Neural progenitor cell (in vitro differentiated cells): ENCODE data around the gene ZNF48. TPM values are rescaled to one million over a fixed set of nuclear protein-coding genes. Genes with fewer than 3 reads are reported as not detected.

Experiments used
- DNase-seq: peaks from one replicate; pipeline ENCODE4 v3.0.0-alpha.2; 2016; ENCODE audit warnings: low spot score
- H2AFZ ChIP-seq: fragments of 200-600 bp; sonication (generic); replicated peaks from 2 replicates; pipeline ENCODE4 v1.6.1; 2016; ENCODE audit warnings: antibody characterized with exemption
- H3F3A ChIP-seq: fragments of 200-600 bp; sonication (generic); 2 replicates; pipeline ENCODE4 v1.6.1; 2016; ENCODE audit warnings: antibody characterized with exemption, low read depth
- H3K27ac ChIP-seq: fragments of 200-600 bp; sonication (generic); 2 replicates; pipeline ENCODE4 v1.5.1; 2016; ENCODE audit warnings: mild to moderate bottlenecking
- H3K27me3 ChIP-seq: fragments of 200-600 bp; sonication (generic); 2 replicates; pipeline ENCODE4 v1.6.1; 2016; ENCODE audit warnings: mild to moderate bottlenecking, moderate library complexity
- H3K36me3 ChIP-seq: fragments of 200-600 bp; sonication (generic); 2 replicates; pipeline ENCODE4 v1.5.1; 2016
- H3K4me1 ChIP-seq: fragments of 200-600 bp; sonication (generic); 2 replicates; pipeline ENCODE4 v1.6.1; 2016; ENCODE audit warnings: mixed run types
- H3K4me2 ChIP-seq: fragments of 200-600 bp; sonication (generic); 2 replicates; pipeline ENCODE4 v1.6.1; 2016
- H3K4me3 ChIP-seq: fragments of 200-600 bp; sonication (generic); 2 replicates; pipeline ENCODE4 v1.5.1; 2016
- H3K79me2 ChIP-seq: fragments of 200-600 bp; sonication (generic); 2 replicates; pipeline ENCODE4 v1.6.1; 2016; ENCODE audit warnings: low read depth
- H3K9ac ChIP-seq: fragments of 200-600 bp; sonication (generic); 2 replicates; pipeline ENCODE4 v1.6.1; 2016
- H3K9me3 ChIP-seq: fragments of 200-600 bp; sonication (generic); 2 replicates; pipeline ENCODE4 v1.5.1; 2016; ENCODE audit warnings: low read depth
- H4K20me1 ChIP-seq: fragments of 200-600 bp; sonication (generic); 2 replicates; pipeline ENCODE4 v1.6.1; 2016; ENCODE audit warnings: low read depth
- H3K27ac Mint-ChIP-seq: 3 replicates; pipeline ENCODE4 v1.8.0; 2021; ENCODE audit warnings: mixed read lengths
- H3K27me3 Mint-ChIP-seq: 2 replicates; pipeline ENCODE4 v1.8.0; 2022; ENCODE audit warnings: low read depth, mild to moderate bottlenecking, inconsistent platforms, moderate library complexity, mixed read lengths; ENCODE audit not compliant: insufficient read depth
- H3K36me3 Mint-ChIP-seq: 3 replicates; pipeline ENCODE4 v1.8.0; 2021; ENCODE audit warnings: mixed read lengths
- H3K4me1 Mint-ChIP-seq: 3 replicates; pipeline ENCODE4 v1.8.0; 2021; ENCODE audit warnings: mixed read lengths
- H3K4me3 Mint-ChIP-seq: 3 replicates; pipeline ENCODE4 v1.8.0; 2021; ENCODE audit warnings: mild to moderate bottlenecking, moderate library complexity, mixed read lengths
- H3K9me3 Mint-ChIP-seq: 3 replicates; pipeline ENCODE4 v1.8.0; 2020; ENCODE audit warnings: mixed read lengths
- CTCF ChIP-seq: fragments of 200-600 bp; sonication (generic); IDR thresholded peaks from 2 replicates; pipeline ENCODE4 v1.5.1; 2017; ENCODE audit warnings: antibody characterized with exemption, mild to moderate bottlenecking
- EZH2 ChIP-seq: fragments of 200-600 bp; sonication (generic); IDR thresholded peaks from 2 replicates; pipeline ENCODE4 v1.6.1; 2017; ENCODE audit warnings: antibody characterized with exemption, mild to moderate bottlenecking, moderate library complexity
- EZH2phosphoT487 ChIP-seq: fragments of 200-600 bp; sonication (generic); IDR thresholded peaks from 2 replicates; pipeline ENCODE4 v1.6.1; 2017; ENCODE audit warnings: antibody characterized with exemption
- small RNA-seq: library from RNA; depleted of rRNA; stranded (forward); fragments of <200 nt; gene quantifications from one replicate; pipeline ENCODE3, GENCODE V24; 2015
- total RNA-seq: library from RNA; depleted of rRNA; stranded (reverse); fragments of >200 nt; gene quantifications from 2 replicates; pipeline ENCODE4 v1.2.3, GENCODE V29; 2015; ENCODE audit warnings: low replicate concordance

ZNF48 gene
- total RNA-seq, 1 donor from 2014 or later: 39.3 TPM

GRCh38 chr16:30447512-30448226 is 52.4 kb downstream of the ZNF48 start:
- H3F3A ChIP-seq: peaks cover 11% of the 10 kb centered on the region
- no peaks in the 10 kb centered on the region for H3K27me3 ChIP-seq
- H3K79me2 ChIP-seq: peaks cover 13% of the 10 kb centered on the region
- H2AFZ ChIP-seq: no peak overlapping the region
- peaks cover 16% of the 10 kb centered on the region for H3K36me3 Mint-ChIP-seq
- no peak overlapping the region for H3K4me3 Mint-ChIP-seq
- H3K36me3 ChIP-seq: no peaks in the 10 kb centered on the region
- peaks cover 30% of the 10 kb centered on the region for H3K4me1 Mint-ChIP-seq
- no peak for DNase-seq
- peaks cover 5% of the 10 kb centered on the region for H3K9me3 Mint-ChIP-seq
- H3K27me3 Mint-ChIP-seq: peaks cover 5% of the 10 kb centered on the region
- H3K4me1 ChIP-seq: peaks cover 7% of the 10 kb centered on the region
- H4K20me1 ChIP-seq: no peaks in the 10 kb centered on the region
- no peaks in the 10 kb centered on the region for H3K9me3 ChIP-seq
- no peak overlapping the region for H3K27ac ChIP-seq
- no peak overlapping the region for H3K27ac Mint-ChIP-seq
- no peak overlapping the region for H3K9ac ChIP-seq
- H3K4me3 ChIP-seq: no peak overlapping the region
- H3K4me2 ChIP-seq: no peak overlapping the region
- no peak for TF ChIP-seq CTCF

GRCh38 chr16:30449116-30449435 is 53.9 kb downstream of the ZNF48 start:
- Histone ChIP-seq H3K79me2 (peaks cover 13% of the 10 kb centered on the region), H3K9ac (no peak overlapping the region), H2AFZ (no peak overlapping the region), H3K36me3 (no peaks in the 10 kb centered on the region), H3K4me1 (peaks cover 7% of the 10 kb centered on the region), H3K4me2 (no peak overlapping the region), H3K9me3 (no peaks in the 10 kb centered on the region), H3K4me3 (no peak overlapping the region), H4K20me1 (no peaks in the 10 kb centered on the region), H3K27me3 (no peaks in the 10 kb centered on the region), H3F3A (peaks cover 6% of the 10 kb centered on the region), H3K27ac (no peak overlapping the region)
- Mint-ChIP-seq H3K36me3 (peaks cover 5% of the 10 kb centered on the region), H3K4me1 (peaks cover 23% of the 10 kb centered on the region), H3K27ac (no peak overlapping the region), H3K9me3 (peaks cover 5% of the 10 kb centered on the region), H3K27me3 (peaks cover 5% of the 10 kb centered on the region), H3K4me3 (no peak overlapping the region)
- no peak for TF ChIP-seq EZH2phosphoT487
- no peak for TF ChIP-seq CTCF
- no peak for TF ChIP-seq EZH2
- DNase-seq: no peak

Small RNA genes lying within 50 kb of the gene (small RNA-seq; reads per million reads assigned to genes)
- 0.50 reads per million, percentile 55 among the genes with 10 or more reads in this experiment for gene RF00406

Other genes with a start within 250 kb of the ZNF48 start
- 9.4 and 10.6 TPM in 2 replicates for gene CORO1A, start 211.8 kb upstream of the ZNF48 start, total RNA-seq
- gene BOLA2B, start 201.8 kb upstream of the ZNF48 start, total RNA-seq: 90.4 and 133 TPM in 2 replicates
- 10.4 and 31.7 TPM in 2 replicates for gene SLX1A, start 201.5 kb upstream of the ZNF48 start, total RNA-seq
- 6.2 and 8.5 TPM in 2 replicates for gene SULT1A3, start 196.2 kb upstream of the ZNF48 start, total RNA-seq
- 1.9 and 4.0 TPM in 2 replicates for gene NPIPB13, start 146.9 kb upstream of the ZNF48 start, total RNA-seq
- gene CD2BP2, start 40.1 kb upstream of the ZNF48 start, total RNA-seq: 30.4 and 55.1 TPM in 2 replicates
- gene TBC1D10B, start 24.9 kb upstream of the ZNF48 start, total RNA-seq: 8.2 and 23.4 TPM in 2 replicates
- 0.68 and 4.1 TPM in 2 replicates for gene MYL11, start 20.6 kb upstream of the ZNF48 start, total RNA-seq
- 1.1 TPM in 1 of 2 replicates, not detected in the other for gene SEPTIN1, start 12.9 kb upstream of the ZNF48 start, total RNA-seq
- 6.0 and 17.7 TPM in 2 replicates for gene ZNF771, start 12.2 kb downstream of the ZNF48 start, total RNA-seq
- gene DCTPP1, start 34.6 kb downstream of the ZNF48 start, total RNA-seq: 30.4 and 47.9 TPM in 2 replicates
- gene SEPHS2, start 50.5 kb downstream of the ZNF48 start, total RNA-seq: 9.0 and 13.9 TPM in 2 replicates
- gene ITGAL, start 77.3 kb downstream of the ZNF48 start, total RNA-seq: not detected in 2 replicates
- gene ZNF768, start 131.1 kb downstream of the ZNF48 start, total RNA-seq: 15.5 and 49.9 TPM in 2 replicates
- 7.0 and 14.5 TPM in 2 replicates for gene ZNF747, start 139.4 kb downstream of the ZNF48 start, total RNA-seq
- 3.6 and 12.6 TPM in 2 replicates for gene ZNF764, start 163.0 kb downstream of the ZNF48 start, total RNA-seq
- 3.6 and 6.2 TPM in 2 replicates for gene ZNF688, start 176.3 kb downstream of the ZNF48 start, total RNA-seq
- gene ZNF785, start 190.3 kb downstream of the ZNF48 start, total RNA-seq: 17.8 and 19.5 TPM in 2 replicates
- 9.2 and 15.3 TPM in 2 replicates for gene ZNF689, start 215.0 kb downstream of the ZNF48 start, total RNA-seq